PFSK-1 (cell line): ENCODE data around the gene ESAM.

Source experiments
- FOXP2 ChIP-seq: optimal IDR thresholded peaks from 2 replicates; pipeline ENCODE3; 2011; ENCODE audit warnings: borderline replicate concordance, control low read depth, inconsistent platforms; ENCODE audit not compliant: insufficient read depth; ENCODE audit errors: extremely low read length, extremely low read depth
- POLR2AphosphoS5 ChIP-seq: IDR thresholded peaks from 2 replicates; pipeline ENCODE4 v1.6.1; 2012; ENCODE audit warnings: low read depth, mild to moderate bottlenecking, control low read depth, low read length, moderate library complexity
- REST ChIP-seq, 2 experiments: IDR thresholded peaks; 2 replicates each; pipeline versions ENCODE4 v1.6.1 to v1.8.0; 2011 to 2012; ENCODE audit warnings: low read depth in 2 of 2, low read length in 2 of 2, control low read depth in 1 of 2, inconsistent platforms in 1 of 2, mild to moderate bottlenecking in 1 of 2, moderate library complexity in 1 of 2; ENCODE audit not compliant: insufficient read depth in 1 of 2
- SIN3A ChIP-seq: IDR thresholded peaks from 2 replicates; pipeline ENCODE4 v1.6.1; 2012; ENCODE audit warnings: mild to moderate bottlenecking, low read length, moderate library complexity, borderline replicate concordance; ENCODE audit not compliant: insufficient read depth
- TAF1 ChIP-seq: IDR thresholded peaks from 2 replicates; pipeline ENCODE4 v1.6.1; 2012; ENCODE audit warnings: low read length, control low read depth, borderline replicate concordance; ENCODE audit not compliant: insufficient read depth

GRCh38 chr11:124754309-124754708 is 7.8 kb downstream of the ESAM start:
- TF ChIP-seq POLR2AphosphoS5 = no peak
- TF ChIP-seq TAF1 = no peak
- TF ChIP-seq SIN3A = no peak
- TF ChIP-seq REST (IDR thresholded peaks at IDR 0.05; ENCODE audit: insufficient read depth in 1 of 2, low read depth in 2 of 2, low read length in 2 of 2) = no peak
- no peak for TF ChIP-seq FOXP2
